Heart left ventricle (tissue), 13 donors: ENCODE data around the gene RDX.

Experiments used
- POLR2A ChIP-seq, 2 donors: fragments of 450-650 bp; IDR thresholded peaks; one replicate each; pipeline ENCODE4 v1.6.1; 2017; ENCODE audit warnings: antibody characterized with exemption in 2 of 2, mild to moderate bottlenecking in 2 of 2, moderate library complexity in 2 of 2
- TF ChIP-seq, protein P1 (sequence below), 12 donors: fragments of 200-600 bp; sonication (generic) in 4 of 12; IDR thresholded peaks; one replicate each; pipeline versions ENCODE4 v1.5.0 to v1.8.0; 2018 to 2022; ENCODE audit warnings: antibody characterized with exemption in 12 of 12, mild to moderate bottlenecking in 5 of 12
- donor health status: ischemic (EF 13 %, LVEDD 7.1; RV severe dilation, severe dysfunction).
- donor health status: DM: no; HTN: yes; CAD: no.
- donor health status: DM: no; HTN: no; CAD: no.
- donor health status: ischemic (EF 25% LVEDD 6.9; RV normal size, moderate dysfunction).
- donor health status: ischemic (EF 25% LVEDD 5.7; RV mildly dilated, moderate dysfunction).
- donor health status: ischemic (EF 35%, LVEDD 5.7; RV mildly dilated, moderate dysfunction).
- donor health status: nonischemic (EF 11% LVEDD 7.7; RV severe dilation, severe dysfunction).
- donor health status: DM: yes; HTN: yes; CAD: no.
- donor health status: PGD.
- donor health status: ischemic (EF 29% LVEDD 5.4; RV normal size, mild dysfunction).
- donor health status: nonischemic (EF 23%, LVEDD 6.1; RV moderate dilation, normal function).

DNA sequence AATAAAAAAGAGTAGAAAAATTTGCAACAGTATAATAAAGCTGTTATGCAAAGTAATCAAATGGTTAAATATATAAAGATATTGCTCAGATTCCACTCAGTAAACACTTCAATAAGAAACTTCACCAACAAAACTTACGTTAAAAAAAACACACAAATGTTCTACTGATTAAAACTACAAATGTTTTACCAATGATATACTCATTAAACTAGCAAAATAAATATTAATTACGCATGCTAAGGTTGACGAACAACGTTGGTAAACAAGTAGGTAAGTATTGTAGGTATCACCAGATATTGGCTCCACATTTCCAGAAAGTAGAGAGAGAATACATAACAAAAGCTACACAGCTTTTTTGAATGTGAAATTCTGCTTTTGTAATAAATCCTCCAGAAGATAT is 12.6 kb downstream of the RDX start:
- TF ChIP-seq, protein P1, sequence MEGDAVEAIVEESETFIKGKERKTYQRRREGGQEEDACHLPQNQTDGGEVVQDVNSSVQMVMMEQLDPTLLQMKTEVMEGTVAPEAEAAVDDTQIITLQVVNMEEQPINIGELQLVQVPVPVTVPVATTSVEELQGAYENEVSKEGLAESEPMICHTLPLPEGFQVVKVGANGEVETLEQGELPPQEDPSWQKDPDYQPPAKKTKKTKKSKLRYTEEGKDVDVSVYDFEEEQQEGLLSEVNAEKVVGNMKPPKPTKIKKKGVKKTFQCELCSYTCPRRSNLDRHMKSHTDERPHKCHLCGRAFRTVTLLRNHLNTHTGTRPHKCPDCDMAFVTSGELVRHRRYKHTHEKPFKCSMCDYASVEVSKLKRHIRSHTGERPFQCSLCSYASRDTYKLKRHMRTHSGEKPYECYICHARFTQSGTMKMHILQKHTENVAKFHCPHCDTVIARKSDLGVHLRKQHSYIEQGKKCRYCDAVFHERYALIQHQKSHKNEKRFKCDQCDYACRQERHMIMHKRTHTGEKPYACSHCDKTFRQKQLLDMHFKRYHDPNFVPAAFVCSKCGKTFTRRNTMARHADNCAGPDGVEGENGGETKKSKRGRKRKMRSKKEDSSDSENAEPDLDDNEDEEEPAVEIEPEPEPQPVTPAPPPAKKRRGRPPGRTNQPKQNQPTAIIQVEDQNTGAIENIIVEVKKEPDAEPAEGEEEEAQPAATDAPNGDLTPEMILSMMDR (IDR thresholded peaks at IDR 0.05): no peak
- no peak for TF ChIP-seq POLR2A (IDR thresholded peaks at IDR 0.05)
